Mucosa of gallbladder (tissue), 1 donor: ENCODE data around the gene SMAP2. TPM values are rescaled to one million over a fixed set of nuclear protein-coding genes. Genes with fewer than 3 reads are reported as not detected.
A peak's percentile ranks its signal among the peaks of the same experiment; 100 is the strongest.

Source experiments
- DNase-seq: peaks from one replicate; pipeline ENCODE4 v3.0.0-alpha.2; 2020; ENCODE audit warnings: low spot score
- total RNA-seq: library from RNA; stranded (reverse); gene quantifications from one replicate; pipeline ENCODE4 v1.2.1, GENCODE V29; 2021
- donor health status: DM: no; HTN: no; CAD: no.

SMAP2 gene
- total RNA-seq, 1 donor from 2014 or later, result 47.6 TPM

- no peak for DNase-seq
Measured at GRCh38 chr1:40421431-40422384, 48.2 kb downstream of the SMAP2 start.

DNA sequence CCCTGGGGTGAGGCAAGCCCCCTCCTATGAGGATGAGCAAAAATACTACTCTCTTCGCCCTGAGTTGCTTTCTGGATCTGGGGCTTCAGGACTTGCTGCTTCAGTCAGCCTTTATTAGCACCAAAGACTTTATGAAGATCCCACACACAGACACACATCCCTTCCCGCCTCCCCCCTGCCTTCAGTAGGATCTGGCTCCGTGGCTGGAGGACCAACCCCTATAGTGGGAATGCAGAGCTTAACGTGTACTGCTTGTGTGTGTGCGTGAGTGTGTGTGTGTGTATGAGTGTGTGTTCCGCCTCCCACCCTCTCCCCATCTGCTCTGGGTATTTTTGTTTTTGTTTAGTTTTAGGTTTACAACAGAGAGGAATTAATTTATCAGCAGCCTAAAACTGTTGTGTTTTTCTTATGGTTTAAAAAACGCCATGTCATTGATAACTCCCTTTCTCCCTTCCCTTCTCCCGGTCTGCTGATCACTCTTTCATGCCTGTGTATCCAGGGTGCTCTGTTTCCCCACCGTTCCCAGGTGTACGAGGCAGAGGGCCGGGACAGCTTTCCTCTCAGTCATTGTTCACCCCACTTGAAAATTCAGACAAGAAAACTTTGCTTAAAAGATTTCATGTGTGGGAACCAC is 49.2 kb downstream of the SMAP2 start:
- no peak for DNase-seq

DNA sequence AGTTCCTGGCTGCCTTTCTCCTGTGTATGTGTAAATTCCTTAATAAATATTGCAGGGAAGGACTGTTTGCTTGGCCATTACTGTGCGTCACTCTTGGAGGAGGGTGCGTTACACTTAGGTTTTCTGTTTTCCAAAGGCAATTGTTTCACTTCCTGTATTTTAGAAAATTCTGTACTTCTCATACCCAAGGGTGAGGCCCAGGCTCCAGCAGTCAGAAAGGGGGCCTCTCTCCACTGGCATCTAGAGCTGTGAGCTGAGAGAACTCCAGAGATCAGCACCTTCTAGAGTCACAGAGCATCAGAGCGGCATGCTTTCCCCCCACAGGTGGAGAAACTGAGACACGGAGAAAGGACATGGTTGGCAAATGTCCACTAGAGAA is 49.7 kb downstream of the SMAP2 start:
- DNase-seq, result no peak

- no peak for DNase-seq
Measured at GRCh38 chr1:40423951-40424618, 50.6 kb downstream of the SMAP2 start.

DNA sequence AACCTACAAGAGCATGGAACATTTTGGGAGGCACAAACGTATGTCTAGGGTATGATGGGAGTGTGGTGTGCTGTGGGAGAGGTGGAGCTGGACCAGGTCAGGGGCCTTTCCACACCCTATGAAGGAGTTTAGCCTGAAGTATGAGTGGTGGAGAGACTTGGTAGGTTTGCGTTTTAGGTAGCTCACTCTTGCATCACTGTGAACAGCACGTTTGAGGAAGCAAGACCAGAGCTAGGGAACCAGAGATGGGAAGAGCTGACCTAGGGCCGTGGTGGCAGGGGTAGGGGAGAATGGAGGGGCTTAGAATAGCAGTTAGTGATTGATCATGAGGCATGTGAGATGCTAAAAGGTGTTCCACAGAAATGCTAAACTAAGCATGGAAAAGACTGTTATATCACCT is 51.7 kb downstream of the SMAP2 start:
- DNase-seq, result no peak

DNA sequence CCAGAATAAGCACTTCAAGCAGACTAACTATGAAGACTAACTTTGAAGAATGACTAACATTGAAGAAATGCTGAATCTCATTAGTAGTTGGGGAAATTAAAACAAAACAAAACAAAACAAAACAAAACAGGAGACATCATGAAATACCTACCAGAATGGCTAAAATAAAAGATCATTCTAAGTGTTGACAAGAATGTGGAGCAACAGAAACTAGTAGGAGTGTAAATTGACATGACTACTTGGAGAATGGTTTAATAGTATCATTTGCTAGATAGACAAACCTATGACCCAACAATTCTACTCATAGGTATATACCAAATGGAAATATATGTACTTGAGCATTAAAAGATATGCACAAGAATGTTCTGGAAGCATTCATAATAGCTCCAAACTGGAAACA is 57.9 kb downstream of the SMAP2 start:
- no peak for DNase-seq

DNA sequence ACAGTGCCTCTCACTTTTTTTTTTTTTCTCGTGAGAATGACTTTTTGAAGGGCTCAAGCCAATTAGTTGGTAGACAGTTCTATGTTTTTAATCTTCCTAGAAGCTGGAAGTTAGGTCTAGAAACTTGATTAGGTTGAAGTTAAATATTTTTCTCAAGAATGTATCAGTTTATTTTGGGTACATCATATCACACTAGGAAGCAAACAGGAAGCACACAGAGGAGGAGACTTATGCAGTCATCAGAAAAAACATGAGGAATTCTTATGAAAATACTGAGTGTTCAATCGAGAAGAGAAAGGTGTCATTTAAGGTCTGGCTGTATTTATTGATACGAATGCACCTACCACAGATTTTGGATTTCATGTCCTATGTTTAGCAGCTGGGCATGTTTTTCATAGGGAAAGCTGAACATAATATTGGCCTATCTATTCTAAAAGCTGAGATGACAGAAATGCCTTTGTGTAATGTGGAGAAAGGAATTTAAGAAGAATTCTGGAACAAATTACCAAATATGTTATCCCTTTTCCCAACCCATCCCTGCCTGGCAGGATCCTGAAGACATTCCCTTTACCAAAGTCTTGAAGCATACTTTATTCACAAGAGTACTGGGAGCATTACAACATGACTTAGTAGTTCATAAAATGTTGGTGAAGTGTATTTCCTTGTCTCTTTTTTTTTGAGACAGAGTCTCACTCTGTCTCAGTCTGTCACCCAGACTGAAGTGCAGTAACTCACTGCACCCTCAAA is 59.3 kb downstream of the SMAP2 start:
- DNase-seq, result no peak

DNA sequence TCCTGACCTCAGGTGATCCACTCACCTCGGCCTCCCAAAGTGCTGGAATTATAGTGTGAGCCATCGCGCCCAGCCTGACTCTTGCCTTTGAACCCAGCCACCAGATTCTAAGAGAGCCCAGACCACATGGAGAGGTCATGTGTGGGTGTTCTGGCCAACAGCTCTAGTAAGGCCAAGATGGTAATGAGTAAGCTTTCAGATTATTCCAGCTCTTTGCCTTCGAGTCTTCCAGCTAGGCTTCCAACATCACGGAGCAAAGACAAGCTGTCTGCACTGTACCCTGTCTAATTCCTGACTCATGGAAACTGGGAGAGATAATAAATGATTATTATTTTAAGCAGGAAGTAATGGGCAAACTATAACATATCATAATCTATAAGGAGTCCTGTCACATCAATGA is 61.9 kb downstream of the SMAP2 start:
- no peak for DNase-seq

DNA sequence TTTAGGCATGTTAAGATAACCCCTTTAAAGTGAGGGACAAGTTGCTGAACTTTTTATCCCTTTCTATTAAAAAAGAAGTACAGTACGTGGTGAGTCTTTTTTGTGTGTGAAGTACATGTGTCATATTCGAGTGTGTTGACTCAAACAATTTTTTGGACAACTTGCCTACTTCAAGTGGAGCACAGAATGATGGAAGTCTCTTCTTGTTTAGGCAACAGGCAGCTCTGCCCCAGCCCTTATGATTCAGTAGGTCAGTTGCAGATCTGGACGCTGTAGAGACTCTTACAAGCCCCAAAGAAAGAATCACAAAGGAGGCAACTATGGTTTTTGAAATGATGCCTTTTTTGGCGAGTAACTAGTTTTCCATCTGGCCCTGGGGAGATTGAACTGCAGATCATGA is 62.3 kb downstream of the SMAP2 start:
- no peak for DNase-seq

DNA sequence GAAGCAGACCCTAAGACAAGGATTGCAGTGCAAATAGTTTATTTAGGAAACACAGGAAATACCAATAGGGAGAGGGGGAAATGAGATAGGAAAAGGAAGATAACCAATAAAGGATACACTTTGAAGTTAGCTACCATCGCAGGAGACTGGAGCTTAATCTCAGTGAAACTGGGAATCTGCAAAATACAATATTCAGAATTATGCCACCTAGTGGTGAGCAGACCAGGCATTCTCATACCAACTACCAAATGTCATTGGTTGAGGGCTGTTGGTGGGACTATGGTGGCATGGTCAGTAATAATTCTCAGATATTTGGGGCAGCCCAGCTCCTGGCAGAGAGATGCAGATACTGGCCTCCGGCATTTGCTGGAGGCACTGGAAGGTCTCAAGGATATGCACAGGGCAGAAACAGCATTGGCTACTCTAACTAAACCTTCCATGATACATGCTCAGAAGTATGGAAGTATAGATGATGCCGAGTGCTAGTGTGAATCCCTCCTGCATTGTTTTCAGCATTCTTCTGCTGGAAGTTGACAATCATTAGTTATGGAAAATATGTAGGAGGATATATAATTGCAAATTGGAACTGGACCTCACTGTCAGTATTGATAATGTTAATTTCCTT is 65.0 kb downstream of the SMAP2 start:
- DNase-seq, result no peak

DNA sequence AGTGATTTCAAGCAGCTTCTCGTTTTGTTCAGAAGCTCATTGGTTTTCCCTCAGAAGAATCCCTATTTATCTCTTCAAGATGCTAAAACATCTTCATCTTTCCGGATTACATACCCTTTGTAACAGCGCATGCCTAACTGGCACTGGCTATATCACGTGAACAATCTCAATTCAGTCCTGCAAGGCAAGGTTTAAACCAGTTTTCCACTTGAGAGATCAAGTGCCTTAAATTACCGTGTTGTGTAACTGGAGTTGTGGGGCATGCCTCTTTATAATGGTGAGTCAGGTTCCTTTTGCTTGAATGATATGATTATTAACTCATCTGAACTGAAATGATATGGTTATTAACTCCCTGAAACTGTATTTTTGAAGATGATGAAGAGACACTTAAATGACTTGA is 65.7 kb downstream of the SMAP2 start:
- no peak for DNase-seq

DNA sequence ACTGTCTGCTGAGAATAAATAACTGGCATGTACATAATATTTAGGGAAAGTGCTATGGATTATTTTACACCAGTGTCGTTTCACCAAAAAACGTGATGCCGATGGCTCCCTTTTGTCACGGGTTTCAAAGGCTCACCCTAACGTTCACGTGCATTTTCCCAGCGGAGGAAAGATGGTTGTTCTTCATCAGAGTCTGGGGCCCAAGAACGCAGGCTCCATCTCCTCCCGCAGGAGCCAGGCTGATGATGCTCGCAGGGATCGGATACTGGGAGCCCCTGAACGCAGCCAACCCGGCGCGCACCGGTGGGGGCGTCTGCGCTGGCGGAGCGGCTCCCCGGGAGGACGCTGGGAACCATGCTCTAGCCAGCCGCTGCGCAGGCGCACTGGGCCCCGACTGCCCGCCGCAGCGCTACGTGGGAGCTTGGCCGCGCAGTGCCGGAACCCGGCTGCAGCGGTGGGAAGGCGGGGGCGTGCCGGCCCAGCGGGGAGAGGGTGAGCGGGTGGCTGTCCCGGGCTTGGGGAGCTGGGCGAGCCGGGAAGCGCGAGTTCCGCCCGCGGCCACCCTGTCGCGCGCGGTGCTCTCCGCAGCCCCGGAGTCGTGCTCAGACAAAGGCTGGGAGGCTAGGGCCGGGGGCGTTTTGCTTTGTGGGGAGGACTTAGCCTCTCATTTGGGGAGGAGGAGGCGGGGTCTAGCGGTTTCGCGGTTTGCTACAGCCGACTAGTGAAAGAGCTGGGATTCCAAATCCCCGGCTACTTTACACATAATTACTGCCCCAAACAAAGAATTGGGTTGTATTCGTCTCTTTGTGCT is 76.4 kb downstream of the SMAP2 start, which contains the start of gene ZFP69B:
ZFP69B (plus strand) TSS at position 793 of the 811 bp plus-strand sequence. CDS start 486 bp downstream, outside the sequence.
- DNase-seq, result peak; percentile 91

DNA sequence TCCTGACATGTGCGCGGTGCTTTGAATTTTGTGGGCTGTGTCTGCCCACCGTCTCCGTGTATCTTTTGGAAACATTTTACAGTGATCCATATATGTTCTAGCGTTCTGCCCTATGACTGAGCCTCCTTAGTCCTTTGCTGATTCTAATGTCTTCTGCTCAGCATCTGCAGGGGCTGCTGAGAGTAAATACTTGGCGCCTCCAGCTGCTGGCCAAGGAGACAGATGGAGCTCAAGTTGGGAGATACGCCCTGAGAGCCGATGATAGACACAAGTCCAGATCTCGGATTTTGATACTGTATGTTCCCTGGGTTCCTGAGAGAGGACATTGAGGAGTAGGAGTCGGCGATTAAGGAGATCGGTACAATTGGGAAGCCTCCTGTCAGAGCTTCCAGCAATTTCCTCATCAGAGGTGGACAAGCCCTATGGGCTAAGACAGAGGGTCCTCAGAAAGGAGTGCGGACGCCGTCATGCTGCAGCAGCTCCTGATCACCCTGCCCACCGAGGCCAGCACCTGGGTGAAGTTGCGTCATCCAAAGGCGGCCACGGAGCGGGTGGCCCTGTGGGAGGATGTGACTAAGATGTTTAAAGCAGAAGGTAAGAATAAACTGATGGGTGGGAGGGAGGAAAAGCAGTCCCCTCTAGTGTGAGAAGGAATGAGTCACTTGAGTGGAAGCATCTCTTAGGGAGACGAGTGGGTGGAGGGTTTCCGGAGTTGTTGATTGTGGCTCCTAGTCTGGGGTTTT is 77.1 kb downstream of the SMAP2 start:
- no peak for DNase-seq

DNA sequence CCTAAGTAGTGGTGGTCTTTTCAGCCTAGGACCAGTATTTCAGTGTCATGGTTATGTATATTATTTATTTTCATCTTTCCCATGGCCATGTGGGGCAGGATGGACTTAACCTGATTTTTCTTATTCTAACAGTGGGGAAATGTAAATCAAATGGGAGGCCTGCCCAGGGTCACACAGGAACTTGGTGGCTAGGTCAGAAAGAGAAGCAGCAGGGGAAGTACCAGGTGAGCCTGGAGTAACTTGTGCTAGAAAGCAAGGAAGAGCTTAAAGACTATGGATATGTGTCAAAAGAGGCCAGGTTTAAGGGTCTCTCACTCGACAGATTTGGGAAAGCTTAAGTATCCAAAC is 77.7 kb downstream of the SMAP2 start:
- no peak for DNase-seq

DNA sequence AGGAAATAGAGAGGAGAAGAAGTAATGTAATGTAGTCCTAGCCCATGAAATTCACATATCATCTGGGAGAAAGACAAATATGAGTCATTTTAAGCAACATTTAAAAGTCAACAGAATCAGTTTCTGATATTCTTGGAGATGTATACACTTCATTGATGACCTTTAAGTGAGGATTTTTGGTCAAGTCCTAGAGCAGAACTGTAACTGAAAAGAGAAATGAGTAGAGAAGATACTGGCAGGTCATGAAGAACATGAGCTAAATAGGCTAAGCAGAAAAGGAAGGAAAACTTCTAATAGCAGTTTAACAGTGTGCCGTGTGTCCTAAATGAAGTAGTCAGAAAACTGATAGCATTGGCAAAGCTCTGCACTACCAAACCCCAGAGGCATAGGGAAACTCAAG is 81.3 kb downstream of the SMAP2 start:
- DNase-seq, result no peak

- DNase-seq, result no peak
Measured at GRCh38 chr1:40462956-40463590, 89.5 kb downstream of the SMAP2 start.

- DNase-seq, result no peak
Measured at GRCh38 chr1:40469327-40469726, 95.8 kb downstream of the SMAP2 start.
